Neutrophil (primary cell): ENCODE measurements around the gene MTNR1B.

Source experiments
- H3K27ac ChIP-seq: fragments of 200-600 bp; sonication (generic); 2 replicates; pipeline ENCODE4 v1.5.1; 2016; ENCODE audit warnings: mild to moderate bottlenecking, moderate library complexity
- H3K27me3 ChIP-seq: fragments of 200-600 bp; sonication (generic); 2 replicates; pipeline ENCODE4 v1.6.0; 2016; ENCODE audit warnings: mild to moderate bottlenecking
- H3K36me3 ChIP-seq: fragments of 200-600 bp; sonication (generic); 2 replicates; pipeline ENCODE4 v1.5.1; 2017
- H3K4me1 ChIP-seq, 2 experiments: fragments of 200-600 bp in 1 of 2; sonication (generic) in 1 of 2; 1 replicate in 1 of 2; 2 replicates in 1 of 2; pipeline versions ENCODE4 v1.5.1 to v1.6.1; 2013 to 2016; ENCODE audit warnings: low read depth in 1 of 2, low read length in 1 of 2, mild to moderate bottlenecking in 1 of 2, moderate library complexity in 1 of 2; ENCODE audit not compliant: control insufficient read depth in 1 of 2, insufficient read depth in 1 of 2
- H3K4me3 ChIP-seq, 2 experiments: fragments of 200-600 bp in 1 of 2; sonication (generic) in 1 of 2; 1 replicate in 1 of 2; 2 replicates in 1 of 2; pipeline ENCODE4 v1.5.1; 2013 to 2016; ENCODE audit warnings: low read depth in 1 of 2, low read length in 1 of 2, mild to moderate bottlenecking in 1 of 2, moderate library complexity in 1 of 2
- H3K9me3 ChIP-seq: fragments of 200-600 bp; sonication (generic); 2 replicates; pipeline ENCODE4 v1.5.1; 2016
- TF ChIP-seq, protein P1 (sequence below): fragments of 200-600 bp; sonication (generic); IDR thresholded peaks from 2 replicates; pipeline ENCODE4 v1.5.1; 2016; ENCODE audit warnings: antibody characterized with exemption

Gene MTNR1B

DNA sequence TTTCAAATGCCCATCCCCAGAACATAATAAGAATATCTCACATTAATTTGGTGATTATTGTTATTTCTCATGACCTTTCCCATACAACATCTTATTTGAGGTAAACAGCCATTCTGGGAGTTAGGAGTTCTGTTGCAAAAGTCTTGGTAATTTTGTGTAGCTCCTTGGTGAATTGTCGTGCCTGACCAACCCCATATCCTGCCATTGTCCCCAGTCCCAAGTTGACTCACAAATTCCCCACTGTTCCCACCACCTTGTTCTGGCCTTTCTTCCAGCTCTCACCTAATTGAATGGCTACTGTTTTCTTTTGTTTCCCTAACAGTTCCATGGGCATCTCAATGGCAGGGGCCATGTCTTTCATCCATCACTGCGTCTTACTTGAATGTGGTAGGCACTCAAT is 8.0 kb downstream of the MTNR1B start:
- H3K27me3 ChIP-seq: no peaks in the 10 kb centered on the region
- TF ChIP-seq, protein P1, sequence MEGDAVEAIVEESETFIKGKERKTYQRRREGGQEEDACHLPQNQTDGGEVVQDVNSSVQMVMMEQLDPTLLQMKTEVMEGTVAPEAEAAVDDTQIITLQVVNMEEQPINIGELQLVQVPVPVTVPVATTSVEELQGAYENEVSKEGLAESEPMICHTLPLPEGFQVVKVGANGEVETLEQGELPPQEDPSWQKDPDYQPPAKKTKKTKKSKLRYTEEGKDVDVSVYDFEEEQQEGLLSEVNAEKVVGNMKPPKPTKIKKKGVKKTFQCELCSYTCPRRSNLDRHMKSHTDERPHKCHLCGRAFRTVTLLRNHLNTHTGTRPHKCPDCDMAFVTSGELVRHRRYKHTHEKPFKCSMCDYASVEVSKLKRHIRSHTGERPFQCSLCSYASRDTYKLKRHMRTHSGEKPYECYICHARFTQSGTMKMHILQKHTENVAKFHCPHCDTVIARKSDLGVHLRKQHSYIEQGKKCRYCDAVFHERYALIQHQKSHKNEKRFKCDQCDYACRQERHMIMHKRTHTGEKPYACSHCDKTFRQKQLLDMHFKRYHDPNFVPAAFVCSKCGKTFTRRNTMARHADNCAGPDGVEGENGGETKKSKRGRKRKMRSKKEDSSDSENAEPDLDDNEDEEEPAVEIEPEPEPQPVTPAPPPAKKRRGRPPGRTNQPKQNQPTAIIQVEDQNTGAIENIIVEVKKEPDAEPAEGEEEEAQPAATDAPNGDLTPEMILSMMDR: no peak
- H3K36me3 ChIP-seq: no peaks in the 10 kb centered on the region
- no peaks in the 10 kb centered on the region for H3K9me3 ChIP-seq
- no peak overlapping the region for H3K27ac ChIP-seq
- no peak overlapping the region for H3K4me3 ChIP-seq
- H3K4me1 ChIP-seq: no peaks in the 10 kb centered on the region

- H3K4me3 ChIP-seq: no peak overlapping the region
- no peaks in the 10 kb centered on the region for H3K9me3 ChIP-seq
- no peaks in the 10 kb centered on the region for H3K4me1 ChIP-seq
- H3K36me3 ChIP-seq: no peaks in the 10 kb centered on the region
- no peak overlapping the region for H3K27ac ChIP-seq
- TF ChIP-seq, protein P1: no peak
- no peaks in the 10 kb centered on the region for H3K27me3 ChIP-seq
Measured at GRCh38 chr11:92978271-92979111, 9.0 kb downstream of the MTNR1B start.

- H3K9me3 ChIP-seq: no peaks in the 10 kb centered on the region
- TF ChIP-seq, protein P1: no peak
- H3K4me3 ChIP-seq: no peak overlapping the region
- H3K27ac ChIP-seq: no peak overlapping the region
- no peaks in the 10 kb centered on the region for H3K36me3 ChIP-seq
- no peaks in the 10 kb centered on the region for H3K27me3 ChIP-seq
- no peaks in the 10 kb centered on the region for H3K4me1 ChIP-seq
Measured at GRCh38 chr11:92979176-92979575, 9.7 kb downstream of the MTNR1B start.

GRCh38 chr11:92980312-92980711 is 10.9 kb downstream of the MTNR1B start:
- no peaks in the 10 kb centered on the region for H3K4me1 ChIP-seq
- no peak overlapping the region for H3K27ac ChIP-seq
- H3K4me3 ChIP-seq: no peak overlapping the region
- no peaks in the 10 kb centered on the region for H3K27me3 ChIP-seq
- no peaks in the 10 kb centered on the region for H3K9me3 ChIP-seq
- TF ChIP-seq, protein P1: no peak
- no peaks in the 10 kb centered on the region for H3K36me3 ChIP-seq

DNA sequence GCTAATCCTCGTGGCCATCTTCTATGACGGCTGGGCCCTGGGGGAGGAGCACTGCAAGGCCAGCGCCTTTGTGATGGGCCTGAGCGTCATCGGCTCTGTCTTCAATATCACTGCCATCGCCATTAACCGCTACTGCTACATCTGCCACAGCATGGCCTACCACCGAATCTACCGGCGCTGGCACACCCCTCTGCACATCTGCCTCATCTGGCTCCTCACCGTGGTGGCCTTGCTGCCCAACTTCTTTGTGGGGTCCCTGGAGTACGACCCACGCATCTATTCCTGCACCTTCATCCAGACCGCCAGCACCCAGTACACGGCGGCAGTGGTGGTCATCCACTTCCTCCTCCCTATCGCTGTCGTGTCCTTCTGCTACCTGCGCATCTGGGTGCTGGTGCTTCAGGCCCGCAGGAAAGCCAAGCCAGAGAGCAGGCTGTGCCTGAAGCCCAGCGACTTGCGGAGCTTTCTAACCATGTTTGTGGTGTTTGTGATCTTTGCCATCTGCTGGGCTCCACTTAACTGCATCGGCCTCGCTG is 12.1 kb downstream of the MTNR1B start:
- Histone ChIP-seq H3K27me3 (no peaks in the 10 kb centered on the region), H3K4me1 (no peaks in the 10 kb centered on the region)
- TF ChIP-seq, protein P1: no peak

More for the DNA sequence above, 12.1 kb downstream of the MTNR1B start:
- H3K36me3 ChIP-seq: no peaks in the 10 kb centered on the region
- H3K27ac ChIP-seq: no peak overlapping the region
- H3K9me3 ChIP-seq: no peaks in the 10 kb centered on the region
- no peak overlapping the region for H3K4me3 ChIP-seq
